Left ventricle myocardium inferior (tissue), 1 donor: ENCODE data around the gene SH3BGRL3. TPM values are rescaled to one million over a fixed set of nuclear protein-coding genes. Genes with fewer than 3 reads are reported as not detected.
A peak's percentile ranks its signal among the peaks of the same experiment; 100 is the strongest.
"Not testable (repeated sequence)": the region's sequence is repeated elsewhere in the genome, so short reads cannot be mapped to it uniquely, and the experiment has no call there.

Experiments
- DNase-seq: peaks from one replicate; pipeline ENCODE4 v3.0.0-alpha.2; 2020
- H3K27ac ChIP-seq: fragments of 200-600 bp; replicated peaks from 2 replicates; pipeline ENCODE4 v1.8.0; 2021
- H3K27me3 ChIP-seq: fragments of 200-600 bp; 2 replicates; pipeline ENCODE4 v1.8.0; 2021; ENCODE audit warnings: low read depth
- H3K36me3 ChIP-seq: fragments of 200-600 bp; 2 replicates; pipeline ENCODE4 v1.8.0; 2021
- H3K4me1 ChIP-seq: fragments of 200-600 bp; 2 replicates; pipeline ENCODE4 v1.8.0; 2021
- H3K4me3 ChIP-seq: fragments of 200-600 bp; 2 replicates; pipeline ENCODE4 v1.8.0; 2021; ENCODE audit warnings: mild to moderate bottlenecking, moderate library complexity
- H3K9me3 ChIP-seq: fragments of 200-600 bp; replicated peaks from 2 replicates; pipeline ENCODE4 v1.8.0; 2021
- CTCF ChIP-seq: fragments of 200-600 bp; IDR thresholded peaks from 2 replicates; pipeline ENCODE4 v1.8.0; 2021; ENCODE audit warnings: antibody characterized with exemption, mild to moderate bottlenecking, borderline replicate concordance
- intact Hi-C: fragments of 100-400 bp; cut with micrococcal nuclease; formaldehyde crosslinking; loops from one replicate; pipeline ENCODE4 v1.11.0; 2022
- total RNA-seq: library from RNA; stranded (reverse); fragmentation: NEBNext Ultra II Directional; extraction: Animal tissue kit (Norgen Biotek cat#: 25700); gene quantifications from one replicate; pipeline ENCODE4 v1.2.1, GENCODE V29; 2021
- donor health status: DM: no; HTN: yes; CAD: no; lungs with severe emphysema.

The SH3BGRL3 gene
- total RNA-seq, 1 donor from 2014 or later = 32.1 TPM

DNA sequence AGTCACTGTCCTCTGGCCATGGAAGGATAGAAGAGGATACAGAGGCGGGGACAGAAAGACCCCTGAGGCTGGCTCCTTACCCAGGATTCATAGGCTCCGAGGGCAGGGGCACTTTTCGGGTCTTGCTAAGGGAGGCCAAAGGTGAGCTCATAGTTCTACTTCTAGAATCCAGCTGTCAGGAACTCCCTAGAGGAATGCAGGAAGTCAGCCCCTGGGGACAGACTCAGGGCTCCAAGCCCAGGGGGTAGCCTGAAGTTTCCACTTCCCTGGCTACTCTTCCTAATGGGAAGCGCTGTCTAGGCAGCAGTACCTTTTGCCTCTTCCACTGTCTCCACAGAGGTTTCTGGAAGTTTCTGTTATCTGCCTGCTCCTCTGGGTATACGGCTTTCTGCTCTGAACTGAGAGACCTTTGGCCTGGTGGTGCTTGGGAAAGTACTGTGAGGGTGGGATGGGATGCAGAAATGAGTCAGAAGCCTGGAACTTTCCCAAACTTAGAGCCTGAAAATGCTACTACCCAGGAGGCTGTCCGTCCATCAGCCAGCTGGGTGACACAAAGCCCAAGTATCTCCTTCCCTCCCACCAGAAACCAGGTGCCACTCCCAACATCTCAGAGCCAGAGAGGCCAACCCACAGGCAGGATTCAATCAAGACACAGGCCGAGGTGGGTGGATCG, 23.0 kb downstream of the SH3BGRL3 start:
- peaks cover 26% of the 10 kb centered on the region for H3K4me1 ChIP-seq
- no peak overlapping the region for H3K4me3 ChIP-seq
- no peak for DNase-seq
- H3K27ac ChIP-seq = peak overlapping the region; percentile 45
- no peak for TF ChIP-seq CTCF
- H3K27me3 ChIP-seq = no peaks in the 10 kb centered on the region
- no peaks in the 10 kb centered on the region for H3K9me3 ChIP-seq
- intact Hi-C loops = no loop called here
- no peaks in the 10 kb centered on the region for H3K36me3 ChIP-seq

- Histone ChIP-seq H3K4me1 (peaks cover 26% of the 10 kb centered on the region), H3K4me3 (peak overlapping the region; percentile 85), H3K27me3 (no peaks in the 10 kb centered on the region), H3K36me3 (no peaks in the 10 kb centered on the region), H3K27ac (peak overlapping the region; percentile 68), H3K9me3 (no peaks in the 10 kb centered on the region)
- no peak for DNase-seq
- intact Hi-C loops = no loop called here
- TF ChIP-seq CTCF = no peak
Observed at GRCh38 chr1:26305667-26306289, 25.9 kb downstream of the SH3BGRL3 start.

- Histone ChIP-seq H3K4me3 (peak within 1 kb of the TSS; percentile 85), H3K27me3 (no peaks in the 10 kb centered on the region), H3K9me3 (no peaks in the 10 kb centered on the region), H3K36me3 (no peaks in the 10 kb centered on the region), H3K4me1 (peaks cover 26% of the 10 kb centered on the region), H3K27ac (peak within 1 kb of the TSS; percentile 68)
- peak; percentile 90 for DNase-seq
- intact Hi-C loops = no loop called here
- no peak for TF ChIP-seq CTCF
Observed at GRCh38 chr1:26306290-26307229, 26.7 kb downstream of the SH3BGRL3 start, which contains the start of gene UBXN11. Gene UBXN11, minus strand, starts transcription at chr1:26306636. Its CDS starts 3,753 bp downstream, at chr1:26302883.

GRCh38 chr1:26307363-26307781, 27.5 kb downstream of the SH3BGRL3 start:
- intact Hi-C loops = no loop called here
- no peaks in the 10 kb centered on the region for H3K36me3 ChIP-seq
- peaks cover 22% of the 10 kb centered on the region for H3K4me1 ChIP-seq
- TF ChIP-seq CTCF = no peak
- no peaks in the 10 kb centered on the region for H3K9me3 ChIP-seq
- H3K27me3 ChIP-seq = no peaks in the 10 kb centered on the region
- peak overlapping the region; percentile 68 for H3K27ac ChIP-seq
- no peak overlapping the region for H3K4me3 ChIP-seq
- no peak for DNase-seq

DNA sequence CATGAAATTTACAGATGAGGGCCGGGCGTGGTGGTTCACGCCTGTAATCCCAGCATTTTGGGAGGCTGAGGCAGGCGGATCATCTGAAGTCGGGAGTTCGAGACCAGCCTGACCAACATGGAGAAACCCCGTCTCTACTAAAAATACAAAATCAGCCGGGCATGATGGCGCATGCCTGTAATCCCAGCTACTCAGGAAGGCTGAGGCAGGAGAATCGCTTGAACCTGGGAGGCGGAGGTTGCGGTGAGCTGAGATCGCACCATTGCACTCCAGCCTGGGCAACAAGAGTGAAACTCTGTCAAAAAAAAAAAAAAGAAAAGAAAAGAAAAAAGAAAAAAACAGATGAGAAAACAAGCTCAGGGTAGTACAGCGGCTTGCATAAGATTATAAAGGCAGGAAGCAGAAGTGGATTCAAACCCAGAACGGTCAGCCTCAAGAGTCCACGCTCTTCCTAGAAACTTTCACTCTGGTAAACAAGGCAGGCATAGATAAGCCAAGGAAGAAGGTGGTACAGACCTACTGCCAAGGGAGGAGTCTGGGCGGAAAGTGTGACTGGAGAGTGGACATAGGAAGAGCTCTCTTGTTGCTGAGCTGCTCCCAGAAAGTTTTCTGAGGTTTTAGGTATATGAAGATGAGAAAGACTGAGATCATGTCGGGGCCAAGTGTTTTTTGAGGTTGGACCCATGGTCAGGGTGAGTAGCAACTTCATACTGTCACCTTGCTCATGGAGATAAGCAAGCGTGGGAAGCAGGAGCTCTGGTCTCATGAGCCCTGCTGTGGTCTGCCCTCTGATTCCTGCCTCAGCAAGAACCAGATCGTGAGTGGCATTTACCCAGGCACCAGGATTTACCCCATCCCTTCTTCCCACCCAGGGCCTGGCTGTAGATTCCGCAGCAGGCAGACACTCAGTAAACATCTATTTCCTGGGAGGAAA, 28.3 kb downstream of the SH3BGRL3 start:
- H3K9me3 ChIP-seq, H3K4me3 ChIP-seq, H3K27me3 ChIP-seq, DNase-seq, H3K36me3 ChIP-seq, H3K27ac ChIP-seq, intact Hi-C loops: not testable (repeated sequence)
- peaks cover 18% of the 10 kb centered on the region for H3K4me1 ChIP-seq
